GM18520 (cell line): ENCODE data around the gene DPY19L1.
"Not testable (repeated sequence)": the region's sequence is repeated elsewhere in the genome, so short reads cannot be mapped to it uniquely, and the experiment has no call there.

Experiments used
- ATAC-seq: cut with Tn5 transposase; IDR thresholded peaks from one replicate; pipeline ENCODE4 v1.9.1; 2021; ENCODE audit not compliant: unreplicated experiment

Gene DPY19L1

DNA sequence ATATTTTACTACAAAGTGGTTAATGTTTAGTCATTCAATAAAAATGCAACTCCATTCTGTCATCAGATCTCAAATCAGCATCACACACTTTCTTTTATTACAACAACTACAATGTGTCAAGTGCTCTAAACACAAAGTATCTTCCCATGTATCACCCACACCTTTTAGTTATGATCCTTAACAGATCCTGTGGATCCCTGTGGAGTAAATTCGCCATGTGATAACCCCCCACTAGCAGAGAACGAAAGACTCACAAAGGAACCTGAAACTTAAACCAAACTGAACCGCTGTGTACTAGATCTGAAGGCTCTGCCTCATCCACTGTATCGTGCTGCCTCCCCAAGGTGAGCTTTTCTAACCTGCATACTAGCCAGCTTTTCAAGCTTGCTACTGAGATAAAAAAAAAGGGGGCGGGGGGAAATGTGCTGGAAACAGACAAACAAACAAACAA lies 1.7 kb downstream of the DPY19L1 start:
- ATAC-seq = peak; percentile 19

DNA sequence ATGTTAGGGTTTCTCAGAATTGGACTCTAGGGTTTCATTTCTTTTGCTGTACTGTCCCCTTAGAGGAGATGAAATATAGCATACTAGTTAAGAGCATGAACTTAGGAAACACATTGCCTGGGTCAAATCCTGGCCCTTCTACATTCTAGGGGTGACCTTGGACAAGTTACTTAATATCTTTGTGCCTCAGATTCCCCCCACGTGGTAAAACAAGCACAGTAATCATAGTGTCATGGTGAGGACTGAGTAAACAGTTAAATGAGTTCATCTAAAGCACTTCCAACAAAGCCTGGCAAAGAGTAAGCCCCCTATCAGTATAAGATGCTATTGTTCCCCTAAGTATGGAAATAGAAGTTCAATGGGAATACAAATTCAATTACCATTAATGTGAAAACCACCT lies 5.1 kb downstream of the DPY19L1 start:
- ATAC-seq = no peak

DNA sequence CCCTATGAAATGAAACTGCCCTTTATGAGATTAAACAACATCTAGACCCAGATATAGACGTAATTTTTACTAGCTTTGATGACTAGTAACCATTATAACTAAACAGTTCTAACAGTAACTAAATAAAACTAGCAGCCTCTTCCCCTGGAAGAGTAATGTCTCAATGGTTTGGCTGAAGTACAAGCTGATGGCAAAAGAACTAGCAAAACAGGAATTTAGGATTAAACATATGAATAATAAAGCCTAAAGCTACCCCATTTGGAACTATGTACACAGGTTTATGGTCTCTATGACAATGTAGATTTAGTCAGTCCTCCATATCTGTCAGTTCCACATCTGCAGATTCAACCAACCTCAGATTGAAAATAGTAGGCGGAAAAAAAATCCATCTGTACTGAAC lies 6.4 kb downstream of the DPY19L1 start:
- ATAC-seq = no peak

DNA sequence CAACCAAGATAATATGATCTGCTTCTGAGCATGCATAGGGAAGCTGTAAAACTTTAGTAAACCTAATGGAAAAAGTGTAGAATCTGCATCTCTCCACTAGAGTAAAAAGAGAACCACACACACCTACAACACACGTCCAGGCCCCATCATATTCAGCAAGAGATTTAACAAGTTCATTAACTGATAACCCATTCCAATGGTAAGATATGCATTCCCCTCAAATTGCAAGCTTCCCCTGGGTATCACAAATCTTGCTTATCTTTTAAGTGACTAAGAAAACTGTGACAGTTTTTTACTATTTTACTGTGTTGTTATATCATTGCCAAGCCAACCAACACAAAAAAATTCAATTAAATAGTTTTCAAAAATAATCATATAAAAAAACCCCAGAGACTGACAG lies 8.0 kb downstream of the DPY19L1 start:
- ATAC-seq = no peak

DNA sequence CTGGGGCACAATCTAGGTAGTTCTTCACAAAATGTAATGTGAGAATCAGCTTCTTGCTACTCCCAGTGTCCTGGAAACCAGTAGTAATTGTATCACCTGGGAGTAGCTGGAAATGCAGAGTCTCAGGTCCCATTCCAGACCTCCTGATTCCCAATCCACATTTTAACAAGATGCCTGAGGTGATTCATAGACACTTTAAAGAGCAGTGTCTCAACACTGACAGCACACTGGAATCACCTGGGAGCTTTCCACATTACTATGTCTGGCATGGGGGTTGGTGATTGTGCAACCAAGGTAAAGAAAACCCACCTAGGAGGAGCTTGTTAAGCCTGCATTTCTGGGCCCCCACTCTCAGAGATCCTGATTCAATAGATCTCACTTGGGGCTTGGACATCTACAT lies 11.1 kb downstream of the DPY19L1 start:
- no peak for ATAC-seq

DNA sequence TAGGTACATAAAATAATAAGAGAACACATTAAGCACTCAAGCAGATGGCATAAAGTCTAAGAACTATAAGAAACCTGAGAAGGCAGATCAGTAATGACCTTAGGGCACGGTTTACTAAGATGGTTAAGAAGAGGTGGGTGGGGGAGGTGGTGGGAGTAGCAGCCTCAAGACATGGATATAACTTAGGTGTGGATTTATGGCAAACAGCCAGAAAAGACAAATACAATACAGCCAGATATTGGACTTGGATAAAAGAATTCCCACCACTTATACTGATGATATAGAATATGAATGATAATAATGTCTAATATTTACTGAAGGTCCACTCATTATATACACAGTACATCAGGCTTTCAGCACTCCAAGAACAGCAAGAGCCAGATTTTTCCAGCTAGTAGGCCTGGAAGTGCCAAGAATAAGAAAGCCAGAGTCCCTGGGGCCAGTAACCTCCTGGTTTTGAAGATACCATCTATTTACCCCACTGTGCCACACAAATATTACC lies 11.9 kb downstream of the DPY19L1 start:
- ATAC-seq = no peak

DNA sequence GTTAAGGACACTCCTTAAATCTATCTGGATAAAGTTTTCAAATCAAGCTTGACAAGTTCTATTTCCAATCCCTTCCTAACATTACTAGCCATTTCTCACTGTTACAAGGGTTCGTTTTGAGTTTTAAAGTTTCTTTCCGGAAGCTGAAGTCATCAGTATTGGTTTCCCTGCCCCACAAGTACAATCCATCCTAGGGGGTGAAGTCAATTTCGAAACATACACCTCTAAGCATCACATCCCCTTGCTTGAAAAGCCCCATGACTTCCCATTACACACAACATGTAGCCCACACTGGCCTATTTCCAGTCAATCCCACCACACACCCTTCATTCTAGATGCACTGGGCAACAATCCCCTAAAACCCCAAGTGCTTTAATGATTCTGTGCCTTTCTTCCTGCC lies 13.0 kb downstream of the DPY19L1 start:
- no peak for ATAC-seq

DNA sequence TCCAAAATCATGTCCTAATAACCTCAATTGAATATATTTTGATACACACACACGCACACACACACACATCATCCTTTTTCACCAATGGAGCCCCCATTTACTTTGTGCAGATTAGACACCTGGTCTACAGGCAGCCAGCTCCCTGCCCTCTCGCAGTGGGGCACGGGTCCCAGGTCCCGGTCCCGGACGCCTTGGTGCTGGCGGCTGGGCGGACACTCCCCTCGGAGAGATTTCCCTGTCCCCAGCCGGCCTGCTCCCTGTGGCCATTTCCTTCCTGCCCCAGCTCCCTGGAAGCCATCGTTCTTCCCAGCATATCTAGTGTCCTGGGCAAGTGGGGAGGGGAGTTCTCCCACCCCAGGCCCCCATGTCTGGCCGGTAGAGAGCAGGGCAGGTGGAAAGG lies 14.6 kb downstream of the DPY19L1 start:
- ATAC-seq = no peak

DNA sequence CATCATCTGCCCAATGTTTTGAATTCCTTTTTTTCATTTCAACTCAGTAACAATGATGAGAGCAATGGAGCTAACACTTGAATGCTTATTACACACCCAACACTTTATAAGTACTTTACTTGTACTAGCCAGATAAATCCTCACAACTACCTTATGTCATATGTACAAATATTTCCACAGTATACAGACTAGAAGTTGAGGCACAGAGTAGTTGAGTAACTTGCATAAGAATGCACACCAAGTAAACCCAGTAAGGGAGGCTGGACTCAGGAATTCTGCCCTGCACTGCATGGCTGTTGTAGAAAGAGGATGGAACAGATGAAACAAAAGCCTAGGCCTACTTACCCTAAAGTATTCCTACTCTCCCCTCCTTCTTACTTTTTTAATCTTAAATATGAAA lies 15.8 kb downstream of the DPY19L1 start:
- ATAC-seq = no peak

DNA sequence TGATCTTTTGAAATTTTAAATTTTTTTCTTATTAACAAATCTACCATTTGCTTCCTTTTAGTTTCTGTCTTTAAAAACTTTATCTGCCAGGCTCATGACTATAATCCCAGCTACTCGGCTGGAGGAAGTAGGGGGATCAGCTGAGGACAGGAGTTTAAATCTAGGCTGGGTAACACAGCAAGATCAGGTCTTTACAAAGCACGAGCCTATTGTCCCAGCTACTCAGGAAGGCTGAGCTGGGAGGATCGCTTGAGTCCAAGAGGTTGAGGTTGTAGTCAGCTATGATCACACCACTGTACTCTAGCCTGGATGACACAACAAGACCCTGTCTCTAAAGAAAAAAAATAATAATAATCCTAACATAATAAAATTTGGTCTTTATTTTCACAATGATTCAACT lies 17.5 kb downstream of the DPY19L1 start:
- ATAC-seq = no peak

DNA sequence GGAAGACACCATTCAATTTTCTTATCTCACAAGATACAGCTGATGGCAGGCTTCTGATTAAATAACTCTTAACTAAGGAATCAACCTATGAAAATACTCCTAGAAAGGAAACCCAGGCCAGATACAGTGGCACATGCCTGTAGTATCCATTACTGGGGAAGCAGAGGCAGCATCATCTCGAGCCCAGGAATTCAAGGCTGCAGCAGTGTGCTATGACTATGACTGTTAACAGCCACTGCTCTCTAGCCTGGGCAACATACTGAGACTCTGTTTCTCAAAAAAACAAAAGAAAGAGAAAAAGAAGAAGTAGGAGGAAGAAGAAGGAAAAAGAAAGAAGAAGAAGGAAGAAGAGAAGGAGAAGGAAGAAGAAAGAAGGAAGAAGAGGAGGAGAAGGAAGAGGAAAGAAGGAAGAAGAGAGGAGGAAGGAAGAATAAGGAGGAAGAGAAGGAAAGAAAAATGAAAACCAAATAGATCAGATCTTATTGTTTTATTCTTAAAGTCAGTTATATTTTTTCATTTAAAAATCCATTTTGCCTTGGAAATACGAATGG lies 18.0 kb downstream of the DPY19L1 start:
- ATAC-seq = no peak

DNA sequence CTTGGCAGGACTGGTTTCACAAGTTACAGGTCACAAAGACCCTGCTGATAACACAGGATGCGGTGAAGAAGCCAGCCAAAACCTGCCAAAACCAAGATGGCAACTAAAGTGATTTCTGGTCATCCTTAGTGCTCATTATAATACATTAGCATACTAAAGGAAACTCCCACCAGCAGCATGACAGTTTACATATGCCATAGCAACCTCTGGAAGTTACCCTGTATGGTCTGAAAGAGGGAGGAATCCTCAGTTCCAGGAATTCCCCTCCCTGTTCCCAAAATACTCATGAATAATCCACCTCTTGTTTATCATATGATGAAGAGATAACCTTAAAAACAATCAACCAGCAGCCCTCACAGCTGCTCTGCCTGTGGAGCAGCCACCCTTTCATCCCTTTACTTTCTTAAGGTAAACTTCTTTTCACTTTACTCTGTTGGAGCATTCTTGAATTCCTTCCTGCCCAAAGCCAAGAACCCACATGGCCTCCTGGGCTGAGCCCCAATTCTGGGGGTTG lies 21.9 kb downstream of the DPY19L1 start:
- ATAC-seq = no peak

DNA sequence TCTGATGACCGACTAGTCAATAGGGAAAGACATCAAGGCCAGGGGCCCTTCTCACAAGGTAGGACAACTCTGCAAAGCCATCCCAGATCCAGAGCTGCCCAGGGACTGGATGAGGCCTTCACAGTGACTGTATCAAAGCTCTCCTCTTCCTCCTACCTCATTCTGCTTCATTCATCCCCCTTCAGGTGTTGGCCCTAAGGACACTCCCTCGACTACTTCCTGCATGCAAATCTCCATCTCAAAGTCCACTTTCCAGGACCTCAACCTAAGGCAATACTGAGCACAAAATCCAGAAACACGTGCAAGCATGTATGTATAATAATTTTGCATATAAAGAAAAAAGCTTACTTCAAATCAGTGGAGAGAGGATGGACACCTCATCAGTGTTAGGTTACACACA lies 25.1 kb downstream of the DPY19L1 start:
- no peak for ATAC-seq

DNA sequence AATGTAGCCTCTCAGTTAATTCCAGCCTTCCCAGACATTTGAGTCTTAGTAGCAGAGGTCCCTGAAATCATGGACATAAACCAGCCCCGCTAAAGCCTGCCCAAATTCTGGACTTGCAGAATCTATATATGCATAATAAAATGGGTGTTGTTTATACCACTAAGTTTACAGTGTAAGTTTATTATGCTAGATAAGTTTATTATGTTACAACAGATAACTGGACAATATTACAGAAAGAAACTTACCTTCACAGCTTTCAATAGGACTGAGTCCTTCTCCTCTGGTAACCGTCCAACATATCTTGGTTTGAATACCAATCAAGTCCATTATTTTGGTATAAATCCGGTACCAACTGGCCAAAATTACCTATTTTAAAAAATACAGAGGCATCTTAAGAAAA lies 26.2 kb downstream of the DPY19L1 start:
- ATAC-seq = no peak

DNA sequence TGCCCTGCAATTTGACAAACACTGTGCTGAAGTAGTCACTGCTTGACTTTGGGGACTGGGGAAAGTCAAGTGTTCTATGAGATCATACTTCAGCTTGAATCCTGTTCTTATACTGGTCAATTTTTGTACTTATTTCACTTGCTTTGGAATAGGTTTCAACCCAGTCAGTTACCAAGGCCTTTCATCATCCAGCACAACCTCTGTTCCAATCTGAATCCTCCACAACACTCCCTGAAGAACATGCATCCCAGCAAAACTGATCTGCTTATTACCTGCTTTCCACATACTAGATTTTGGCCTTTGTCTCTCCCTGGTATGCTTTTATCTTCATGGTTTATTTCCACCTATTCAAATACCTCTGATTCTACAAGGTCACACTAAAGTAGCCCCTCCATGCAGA lies 29.5 kb downstream of the DPY19L1 start:
- ATAC-seq = no peak

DNA sequence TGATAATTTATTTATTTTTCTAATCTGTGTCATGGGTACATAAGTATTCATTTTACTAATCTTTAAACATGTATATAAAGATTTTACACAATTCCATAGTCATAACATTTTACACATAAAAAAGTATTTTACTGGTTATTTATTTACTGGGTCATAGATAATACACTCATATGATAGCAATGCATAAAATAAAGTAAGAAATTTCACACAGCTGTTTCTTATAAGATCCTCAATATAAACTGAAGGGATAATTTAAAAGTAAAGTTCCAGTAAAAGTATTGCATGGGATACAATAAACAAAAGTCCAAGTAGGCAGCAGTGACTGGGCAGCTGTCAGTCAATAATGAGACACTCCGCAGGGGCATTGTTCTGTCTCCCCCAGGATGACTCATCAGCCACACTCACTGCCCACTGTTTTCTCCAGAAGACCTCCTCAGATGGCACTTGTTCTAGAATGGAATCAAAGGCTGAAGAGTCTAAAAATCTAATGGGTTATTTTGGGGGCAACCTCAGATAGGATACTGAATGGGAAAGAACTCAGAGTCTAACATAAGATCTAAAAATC lies 32.7 kb downstream of the DPY19L1 start:
- no peak for ATAC-seq

DNA sequence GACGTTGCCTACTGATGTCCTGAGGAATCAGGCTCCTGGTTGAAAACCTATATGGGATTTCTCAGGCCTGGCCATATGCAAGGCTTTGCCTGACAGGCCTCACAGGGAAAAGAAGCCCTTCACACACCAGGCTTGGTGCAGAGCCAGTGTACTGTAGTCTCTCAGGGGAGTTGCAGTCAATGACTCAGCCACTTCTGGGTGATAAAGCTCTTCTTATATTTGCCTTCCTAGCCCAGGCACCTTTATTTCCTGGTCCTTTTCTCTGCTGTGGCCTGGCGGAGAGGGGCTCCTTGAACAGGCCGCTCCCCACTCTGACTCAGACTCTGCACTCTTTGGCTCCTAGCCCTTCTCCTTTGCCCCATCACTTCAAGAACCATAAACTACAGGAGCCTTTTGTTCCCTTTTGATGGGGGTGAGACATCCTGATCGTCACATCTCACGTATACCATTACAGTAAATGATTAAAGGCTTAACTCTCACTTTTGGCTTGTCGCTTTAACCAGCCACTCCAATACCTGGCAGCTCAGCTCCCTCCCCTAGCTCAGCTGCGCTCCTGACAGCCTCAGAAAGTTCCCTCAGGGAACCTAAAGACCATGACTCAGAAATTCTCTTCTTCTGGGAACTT lies 33.5 kb downstream of the DPY19L1 start:
- ATAC-seq = no peak

DNA sequence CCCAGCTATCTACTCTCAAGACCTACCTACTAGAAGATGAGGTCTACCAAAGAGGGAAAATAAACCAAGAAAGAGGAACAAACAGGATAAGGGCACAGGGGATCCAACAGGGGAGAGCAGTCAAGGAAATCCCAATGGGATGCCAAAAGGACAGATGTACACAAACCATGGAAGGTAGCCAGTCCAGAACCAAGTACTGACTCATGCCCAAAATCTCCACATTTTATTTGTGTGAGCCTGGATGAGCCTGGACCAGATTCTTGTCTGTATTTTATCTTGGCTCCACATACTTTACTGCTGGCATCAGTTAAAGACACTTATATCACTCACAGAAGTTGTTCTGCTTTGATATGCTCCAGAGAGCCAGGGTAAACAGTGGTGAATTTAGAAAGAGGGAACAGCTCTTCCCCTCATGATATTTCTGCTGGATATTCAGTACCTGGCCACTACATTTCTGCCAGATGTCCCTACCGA lies 34.1 kb downstream of the DPY19L1 start:
- not testable (repeated sequence) for ATAC-seq

DNA sequence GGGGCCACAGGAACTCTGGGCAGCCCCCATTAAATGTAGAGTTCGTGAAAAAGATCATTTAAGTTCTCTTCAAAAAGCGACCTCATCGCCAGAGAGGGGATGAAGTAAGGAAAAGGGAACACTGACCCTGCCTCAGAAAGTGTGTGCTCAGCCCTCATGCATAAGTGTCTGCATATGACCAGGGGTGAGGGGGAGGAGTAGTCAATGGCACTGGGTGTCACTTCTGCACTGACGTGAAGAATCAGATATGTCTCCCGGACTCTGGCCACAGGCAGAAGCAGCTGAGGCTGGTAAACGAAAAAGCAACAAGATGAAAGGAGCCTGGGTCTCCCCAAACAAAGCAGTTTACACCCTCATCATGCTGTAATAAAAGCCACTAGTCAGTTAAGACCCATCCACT lies 39.0 kb downstream of the DPY19L1 start:
- not testable (repeated sequence) for ATAC-seq

DNA sequence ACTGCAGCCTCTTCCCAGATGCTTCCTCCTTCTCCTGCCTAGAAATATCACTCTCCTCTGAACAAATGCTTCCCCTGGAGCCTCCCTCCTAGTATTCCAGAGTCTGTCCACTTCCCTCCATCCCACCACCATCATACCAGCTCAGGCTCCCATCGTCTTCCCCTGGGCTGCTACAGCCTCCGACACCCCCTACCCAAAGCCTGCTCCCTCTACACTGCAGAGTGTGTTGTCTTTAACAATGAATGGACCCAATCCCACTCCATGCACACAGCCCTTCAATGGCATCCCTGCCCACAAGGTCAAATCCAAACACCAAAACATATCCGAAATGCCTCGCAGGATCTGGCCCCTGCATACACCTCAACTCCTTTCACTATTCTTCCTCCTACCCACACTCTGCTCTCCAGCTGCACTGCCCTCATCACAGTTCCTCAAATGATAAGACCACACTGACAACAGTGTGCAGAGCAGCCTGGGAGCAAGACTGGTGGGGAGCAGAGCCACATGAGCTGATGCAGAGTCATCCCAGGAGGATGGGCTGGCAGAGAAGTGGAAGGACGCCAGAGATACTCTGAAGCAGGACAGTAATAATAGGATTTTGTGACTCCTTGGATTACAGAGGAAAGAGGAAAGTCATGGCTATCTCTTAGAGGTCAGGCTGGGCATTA lies 40.7 kb downstream of the DPY19L1 start:
- ATAC-seq = not testable (repeated sequence)

DNA sequence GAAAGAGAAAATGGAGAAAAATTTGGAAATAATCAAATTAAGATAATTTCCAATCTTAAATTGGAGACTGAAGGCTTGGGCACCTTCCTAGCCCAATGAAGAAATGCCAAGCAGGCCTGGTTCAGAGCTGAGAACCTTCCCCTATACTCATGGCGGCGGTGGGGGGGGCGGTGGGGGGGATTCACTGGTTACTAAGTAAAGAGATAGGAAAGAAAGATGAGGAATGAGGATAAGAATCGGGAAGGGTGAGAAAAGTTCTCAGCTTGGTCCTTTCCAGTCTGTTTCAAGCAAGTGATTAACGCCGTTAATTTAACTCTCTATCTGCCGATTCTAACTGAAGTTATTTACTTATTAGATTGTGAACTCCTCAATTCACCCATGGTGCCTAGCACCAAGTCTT lies 41.5 kb downstream of the DPY19L1 start:
- ATAC-seq = no peak
